GM12875 (cell line): ENCODE measurements around the gene PITPNB.

Experiments used
- H3K4me3 ChIP-seq: one replicate; pipeline ENCODE4 v1.5.1; 2011; ENCODE audit warnings: low read depth, low read length, control low read depth
- CTCF ChIP-seq: IDR thresholded peaks from 2 replicates; pipeline ENCODE4 v1.5.1; 2011; ENCODE audit warnings: low read depth, mild to moderate bottlenecking, control low read depth, inconsistent platforms, low read length, moderate library complexity, borderline replicate concordance; ENCODE audit not compliant: insufficient read depth

The PITPNB gene

GRCh38 chr22:27892064-27892463 is 27.0 kb downstream of the PITPNB start:
- no peak overlapping the region for H3K4me3 ChIP-seq
- TF ChIP-seq CTCF: no peak

GRCh38 chr22:27888310-27888709 is 30.7 kb downstream of the PITPNB start:
- TF ChIP-seq CTCF: no peak

GRCh38 chr22:27886843-27887151 is 32.3 kb downstream of the PITPNB start:
- no peak overlapping the region for H3K4me3 ChIP-seq
- no peak for TF ChIP-seq CTCF

More at GRCh38 chr22:27888310-27888709, 30.7 kb downstream of the PITPNB start:
- no peak overlapping the region for H3K4me3 ChIP-seq

- peak; percentile 58; the same call in 1 of the 2 replicates for TF ChIP-seq CTCF
- no peak overlapping the region for H3K4me3 ChIP-seq
Measured at GRCh38 chr22:27885977-27886842, 32.8 kb downstream of the PITPNB start.

GRCh38 chr22:27883656-27884350 is 35.3 kb downstream of the PITPNB start:
- no peak overlapping the region for H3K4me3 ChIP-seq
- no peak for TF ChIP-seq CTCF

GRCh38 chr22:27882507-27883290 is 36.4 kb downstream of the PITPNB start:
- no peak overlapping the region for H3K4me3 ChIP-seq
- no peak for TF ChIP-seq CTCF
